OCI-LY3 (cell line): ENCODE data around the gene FBXL13.
"Not testable (repeated sequence)": the region's sequence is repeated elsewhere in the genome, so short reads cannot be mapped to it uniquely, and the experiment has no call there.

Experiments
- EZH2phosphoT487 ChIP-seq: fragments of 200-600 bp; shearing (Covaris generic); IDR thresholded peaks from 2 replicates; pipeline ENCODE4 v1.6.1; 2018; ENCODE audit warnings: antibody characterized with exemption, mixed run types, low read depth
- TF ChIP-seq, protein P1 (sequence below): fragments of 200-600, 300-600 bp; sonication (generic); IDR thresholded peaks from 2 replicates; pipeline ENCODE4 v1.5.1; 2014; ENCODE audit warnings: antibody characterized with exemption, low read length, low read depth

DNA sequence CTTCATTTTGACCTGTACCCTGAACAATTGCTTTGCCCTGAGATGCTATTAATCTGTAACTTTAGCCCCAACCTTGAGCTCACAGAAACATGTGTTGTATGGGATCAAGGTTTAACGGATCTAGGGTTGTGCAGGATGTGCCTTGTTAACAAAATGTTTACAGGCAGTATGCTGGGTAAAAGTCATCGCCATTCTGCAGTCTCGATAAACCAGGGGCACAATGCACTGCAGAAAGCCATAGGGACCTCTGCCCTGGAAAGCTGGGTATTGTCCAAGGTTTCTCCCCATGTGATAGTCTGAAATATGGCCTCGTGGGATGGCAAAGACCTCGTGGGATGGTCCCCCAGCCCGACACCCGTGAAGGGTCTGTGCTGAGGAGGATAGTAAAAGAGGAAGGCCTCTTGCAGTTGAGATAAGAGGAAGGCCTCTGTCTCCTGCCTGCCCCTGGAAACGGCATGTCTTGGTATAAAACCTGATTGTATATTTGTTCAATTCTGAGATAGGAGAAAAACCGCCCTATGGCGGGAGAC lies 236.0 kb downstream of the FBXL13 start:
- TF ChIP-seq, protein P1, sequence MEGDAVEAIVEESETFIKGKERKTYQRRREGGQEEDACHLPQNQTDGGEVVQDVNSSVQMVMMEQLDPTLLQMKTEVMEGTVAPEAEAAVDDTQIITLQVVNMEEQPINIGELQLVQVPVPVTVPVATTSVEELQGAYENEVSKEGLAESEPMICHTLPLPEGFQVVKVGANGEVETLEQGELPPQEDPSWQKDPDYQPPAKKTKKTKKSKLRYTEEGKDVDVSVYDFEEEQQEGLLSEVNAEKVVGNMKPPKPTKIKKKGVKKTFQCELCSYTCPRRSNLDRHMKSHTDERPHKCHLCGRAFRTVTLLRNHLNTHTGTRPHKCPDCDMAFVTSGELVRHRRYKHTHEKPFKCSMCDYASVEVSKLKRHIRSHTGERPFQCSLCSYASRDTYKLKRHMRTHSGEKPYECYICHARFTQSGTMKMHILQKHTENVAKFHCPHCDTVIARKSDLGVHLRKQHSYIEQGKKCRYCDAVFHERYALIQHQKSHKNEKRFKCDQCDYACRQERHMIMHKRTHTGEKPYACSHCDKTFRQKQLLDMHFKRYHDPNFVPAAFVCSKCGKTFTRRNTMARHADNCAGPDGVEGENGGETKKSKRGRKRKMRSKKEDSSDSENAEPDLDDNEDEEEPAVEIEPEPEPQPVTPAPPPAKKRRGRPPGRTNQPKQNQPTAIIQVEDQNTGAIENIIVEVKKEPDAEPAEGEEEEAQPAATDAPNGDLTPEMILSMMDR: not testable (repeated sequence)
- not testable (repeated sequence) for TF ChIP-seq EZH2phosphoT487
